ENCODE measurements around the gene ISCU. TPM values are rescaled to one million over a fixed set of nuclear protein-coding genes. Genes with fewer than 3 reads are reported as not detected.

ISCU gene
- total and polyA plus RNA-seq, 2 of the 8 experiments (the other 6 are each of a cell fraction or from before 2014, with no cell fraction given): 72.1 to 78.1 TPM

DNA sequence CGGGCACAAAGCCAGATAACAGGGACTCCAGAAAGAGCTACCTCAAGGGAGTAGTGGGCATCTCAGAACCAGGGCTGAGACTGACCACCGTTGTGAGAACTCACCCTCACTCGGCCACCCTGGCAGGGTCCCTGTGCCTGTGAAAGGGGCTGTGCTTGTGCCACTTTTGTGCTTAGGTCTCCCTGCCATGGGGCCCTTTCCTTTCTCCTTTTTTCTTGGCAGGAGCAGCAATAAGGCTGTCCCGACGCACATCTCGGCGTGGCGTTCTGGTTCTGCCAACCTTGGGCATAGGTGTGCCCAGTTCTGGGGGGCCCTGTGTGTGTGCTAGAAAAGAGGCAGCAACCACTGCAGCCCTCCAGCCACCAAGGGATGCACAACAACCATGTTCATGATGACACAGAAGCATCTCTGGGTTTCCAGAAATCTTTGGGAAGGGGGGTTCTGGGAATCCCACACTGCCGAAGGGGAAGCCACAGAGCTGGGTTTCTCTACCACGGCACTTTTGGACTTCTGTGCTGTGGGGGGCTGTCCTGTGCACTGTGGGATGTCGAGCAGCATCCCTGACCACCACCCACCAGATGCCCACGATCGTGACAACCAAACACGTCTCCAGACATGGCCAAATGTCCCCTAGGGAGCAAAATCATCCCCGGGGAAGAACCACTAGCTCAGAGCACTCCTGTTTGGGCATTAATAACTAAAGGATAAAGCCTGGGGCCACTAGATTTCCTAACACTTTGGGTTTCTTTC lies 48.6 kb downstream of the ISCU start:
- H3K18ac ChIP-seq (ENCODE audit: extremely low read depth, low read length): no peak overlapping the region
- no peaks in the 10 kb centered on the region for H3K9me3 ChIP-seq (ENCODE audit: insufficient read depth in 2 of 2, low read depth in 1 of 2, low read length in 1 of 2)
- H3K36me3 ChIP-seq (ENCODE audit: control insufficient read depth in 2 of 4, insufficient read depth in 4 of 4, low read length in 3 of 4): no peaks in the 10 kb centered on the region
- POLR2A ChIA-PET (ENCODE audit: partially characterized antibody): interaction anchor here (1.1 to 1.6 kb wide), 3 partner anchors 26 to 80 kb away, joined by 3 to 4 read pairs (median 3); partner anchors contain the start of gene SART3
- no peak overlapping the region for H3K23ac ChIP-seq (ENCODE audit: insufficient read length)
- peaks cover 2% of the 10 kb centered on the region; the same call in 1 of the 2 replicates for H3K23me2 ChIP-seq (ENCODE audit: low read depth, low read length)
- H3K27me3 ChIP-seq (replicated peaks in 1 of 4; ENCODE audit: control insufficient read depth in 3 of 4, extremely low read depth in 1 of 4, insufficient read depth in 3 of 4, low read length in 3 of 4): no peaks in the 10 kb centered on the region
- H4K91ac ChIP-seq (replicated peaks; ENCODE audit: insufficient read length, low read length): no peak overlapping the region
- no peak overlapping the region for H3K4me2 ChIP-seq (ENCODE audit: insufficient read depth in 1 of 2, low read depth in 2 of 2, low read length in 2 of 2)
- CTCF ChIA-PET (ENCODE audit: partially characterized antibody): interaction anchor here (0.5 to 22.5 kb wide), 13 partner anchors 8 to 193 kb away, joined by 3 to 523 read pairs (median 4); partner anchors contain the start of genes ISCU, SART3 and TMEM119
- no peak overlapping the region for H3K4ac ChIP-seq (replicated peaks; ENCODE audit: insufficient read length, low read depth, low read length)
- no peak overlapping the region for H2BK15ac ChIP-seq (ENCODE audit: low read length)
- FAIRE-seq (no peak), DNase-seq (ENCODE audit: low read depth in 1 of 2, low spot score in 2 of 2) (no peak)
- H2BK5ac ChIP-seq (ENCODE audit: low read depth, low read length): no peak overlapping the region
- WGBS, 2 experiments (ENCODE audit: extremely low coverage in 1 of 2, insufficient coverage in 1 of 2, insufficient read length in 1 of 2, insufficient replicate concordance in 2 of 2, low coverage in 1 of 2, low lambda C conversion rate in 2 of 2, missing lambda C conversion rate in 1 of 2): 93% methylated on average over 14 of the region's 15 CpGs; no CpG with 5 or more reads in 1 of the 2 experiments
- H4K5ac ChIP-seq (ENCODE audit: insufficient read length, low read depth, low read length): no peak overlapping the region
- H3K79me1 ChIP-seq (ENCODE audit: low read depth, low read length): no peaks in the 10 kb centered on the region
- H2BK20ac ChIP-seq (ENCODE audit: low read length): no peak overlapping the region
- H3K14ac ChIP-seq (ENCODE audit: insufficient read length): no peak overlapping the region
- no peak overlapping the region for H2AK5ac ChIP-seq (ENCODE audit: low read depth, low read length)
- H3K9ac ChIP-seq (replicated peaks in 1 of 4; ENCODE audit: extremely low read depth in 1 of 4, low read depth in 3 of 4, low read length in 3 of 4): no peak overlapping the region
- no peak overlapping the region for H2AFZ ChIP-seq (ENCODE audit: low read length)
- H3K56ac ChIP-seq (replicated peaks; ENCODE audit: insufficient read length, low read depth, low read length): no peak overlapping the region
- peaks cover 0 to 14% (median 1%) of the 10 kb centered on the region in 4 experiments; a peak in 4 of 7 replicates for H3K4me1 ChIP-seq (replicated peaks in 1 of 4; ENCODE audit: control insufficient read depth in 3 of 4, insufficient read depth in 4 of 4, low read length in 3 of 4)
- H2BK120ac ChIP-seq (replicated peaks; ENCODE audit: low read depth, low read length): no peak overlapping the region
- no peaks in the 10 kb centered on the region for H4K20me1 ChIP-seq (replicated peaks in 1 of 2; ENCODE audit: control insufficient read depth in 1 of 2, insufficient read depth in 2 of 2, low read length in 2 of 2)
- no peak overlapping the region for H4K8ac ChIP-seq (ENCODE audit: extremely low read depth, insufficient read depth, low read length)
- no peaks in the 10 kb centered on the region for H3K79me2 ChIP-seq (ENCODE audit: control insufficient read depth in 1 of 2, insufficient read depth in 2 of 2, low read length in 2 of 2)
- no peak overlapping the region for H3K4me3 ChIP-seq (ENCODE audit: extremely low read depth in 1 of 4, insufficient read depth in 2 of 4, low read depth in 3 of 4, low read length in 4 of 4)
- H3K27ac ChIP-seq (ENCODE audit: low read depth, low read length): no peak overlapping the region
- no peak overlapping the region for H2BK12ac ChIP-seq (ENCODE audit: low read depth, low read length)
- TF ChIP-seq NANOG (IDR thresholded peaks at IDR 0.05; ENCODE audit: insufficient read depth, low read depth, low read length, poor library complexity, severe bottlenecking) (no peak), SP2 (IDR thresholded peaks at IDR 0.05; ENCODE audit: low read length) (no peak), SIX5 (IDR thresholded peaks at IDR 0.05; ENCODE audit: low read depth, low read length) (no peak), CBX8 (IDR thresholded peaks at IDR 0.05; ENCODE audit: borderline replicate concordance, low read depth, low read length) (no peak), BACH1 (IDR thresholded peaks at IDR 0.05; ENCODE audit: low read length) (no peak), YY1 (IDR thresholded peaks at IDR 0.05; ENCODE audit: low read depth, low read length) (no peak), TAF1 (IDR thresholded peaks at IDR 0.05; ENCODE audit: low read depth, low read length) (no peak), RFX5 (IDR thresholded peaks at IDR 0.05; ENCODE audit: borderline replicate concordance, low read depth, low read length) (no peak), JUND (IDR thresholded peaks at IDR 0.05; ENCODE audit: low read length) (no peak), CHD1 (IDR thresholded peaks at IDR 0.05; ENCODE audit: low read depth, low read length) (no peak), CEBPB (IDR thresholded peaks at IDR 0.05; ENCODE audit: low read depth, low read length) (no peak), GABPA (IDR thresholded peaks at IDR 0.05; ENCODE audit: borderline replicate concordance, insufficient read depth, low read length) (no peak)
- TF ChIP-seq, protein P1, sequence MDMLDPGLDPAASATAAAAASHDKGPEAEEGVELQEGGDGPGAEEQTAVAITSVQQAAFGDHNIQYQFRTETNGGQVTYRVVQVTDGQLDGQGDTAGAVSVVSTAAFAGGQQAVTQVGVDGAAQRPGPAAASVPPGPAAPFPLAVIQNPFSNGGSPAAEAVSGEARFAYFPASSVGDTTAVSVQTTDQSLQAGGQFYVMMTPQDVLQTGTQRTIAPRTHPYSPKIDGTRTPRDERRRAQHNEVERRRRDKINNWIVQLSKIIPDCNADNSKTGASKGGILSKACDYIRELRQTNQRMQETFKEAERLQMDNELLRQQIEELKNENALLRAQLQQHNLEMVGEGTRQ (IDR thresholded peaks at IDR 0.05; ENCODE audit: low read length): no peak

All from H1 (cell line).